Astrocyte (in vitro differentiated cells and primary cell): Measurements from ENCODE around the gene FAM241B. TPM values are rescaled to one million over a fixed set of nuclear protein-coding genes. Genes with fewer than 3 reads are reported as not detected.

Source experiments
- DNase-seq: peaks from one replicate; pipeline ENCODE4 v3.0.0-alpha.2; 2010; ENCODE audit warnings: low read depth
- FAIRE-seq: peaks from 2 replicates; lab custom pipeline; 2011; peaks lifted over from hg19 to GRCh38; lab: Jason Lieb, UNC
- H2AFZ ChIP-seq: 2 replicates; pipeline ENCODE4 v1.6.0; 2012; ENCODE audit warnings: low read depth, low read length, inconsistent platforms
- H3K27ac ChIP-seq: 2 replicates; pipeline ENCODE4 v1.5.1; 2011; ENCODE audit warnings: low read depth, low read length, inconsistent platforms
- H3K27me3 ChIP-seq: 2 replicates; pipeline ENCODE4 v1.6.0; 2011; ENCODE audit warnings: low read length, inconsistent platforms; ENCODE audit not compliant: insufficient read depth
- H3K36me3 ChIP-seq: 2 replicates; pipeline ENCODE4 v1.5.1; 2011; ENCODE audit warnings: low read length, inconsistent platforms; ENCODE audit not compliant: insufficient read depth
- H3K4me1 ChIP-seq: 2 replicates; pipeline ENCODE4 v1.5.1; 2011; ENCODE audit warnings: low read length, inconsistent platforms; ENCODE audit not compliant: insufficient read depth
- H3K4me2 ChIP-seq: 2 replicates; pipeline ENCODE4 v1.6.0; 2012; ENCODE audit warnings: low read length, inconsistent platforms
- H3K4me3 ChIP-seq: 2 replicates; pipeline ENCODE4 v1.5.1; 2011; ENCODE audit warnings: low read depth, mild to moderate bottlenecking, low read length, inconsistent platforms; ENCODE audit not compliant: insufficient read depth
- H3K79me2 ChIP-seq: 2 replicates; pipeline ENCODE4 v1.6.0; 2012; ENCODE audit warnings: mild to moderate bottlenecking, low read length, inconsistent platforms; ENCODE audit not compliant: insufficient read depth
- H3K9ac ChIP-seq: 2 replicates; pipeline ENCODE4 v1.6.0; 2012; ENCODE audit warnings: mild to moderate bottlenecking, low read length, inconsistent platforms
- H3K9me3 ChIP-seq: 2 replicates; pipeline ENCODE4 v1.5.1; 2012; ENCODE audit warnings: low read depth, mild to moderate bottlenecking, low read length, inconsistent platforms; ENCODE audit not compliant: insufficient read depth
- H4K20me1 ChIP-seq: 2 replicates; pipeline ENCODE4 v1.6.0; 2012; ENCODE audit warnings: low read length, inconsistent platforms; ENCODE audit not compliant: insufficient read depth
- H3K27ac Mint-ChIP-seq: one replicate; pipeline ENCODE4 v1.8.0; 2021; ENCODE audit warnings: mild to moderate bottlenecking, mixed read lengths; ENCODE audit not compliant: unreplicated experiment
- H3K27me3 Mint-ChIP-seq: one replicate; pipeline ENCODE4 v1.8.0; 2021; ENCODE audit warnings: low read depth, mixed read lengths; ENCODE audit not compliant: unreplicated experiment
- H3K36me3 Mint-ChIP-seq: one replicate; pipeline ENCODE4 v1.8.0; 2021; ENCODE audit warnings: low read depth, mixed read lengths; ENCODE audit not compliant: unreplicated experiment
- H3K4me1 Mint-ChIP-seq: one replicate; pipeline ENCODE4 v1.8.0; 2021; ENCODE audit warnings: low read depth, mixed read lengths; ENCODE audit not compliant: unreplicated experiment
- H3K4me3 Mint-ChIP-seq: one replicate; pipeline ENCODE4 v1.8.0; 2021; ENCODE audit warnings: mild to moderate bottlenecking, moderate library complexity, mixed read lengths; ENCODE audit not compliant: unreplicated experiment
- H3K9me3 Mint-ChIP-seq: one replicate; pipeline ENCODE4 v1.8.0; 2021; ENCODE audit warnings: mild to moderate bottlenecking, mixed read lengths; ENCODE audit not compliant: unreplicated experiment
- EZH2 ChIP-seq: IDR thresholded peaks from 2 replicates; pipeline ENCODE4 v1.6.1; 2012; ENCODE audit warnings: mild to moderate bottlenecking, low read length, inconsistent platforms; ENCODE audit not compliant: insufficient read depth
- total RNA-seq: library from RNA; stranded (reverse); gene quantifications from 2 replicates; pipeline ENCODE4 v1.2.1, GENCODE V29; 2021
- TF ChIP-seq, protein P1 (sequence below): IDR thresholded peaks from 2 replicates; pipeline ENCODE4 v1.5.1; 2011; ENCODE audit warnings: low read depth, mild to moderate bottlenecking, inconsistent platforms, low read length, moderate library complexity; ENCODE audit not compliant: insufficient read depth

Gene FAM241B
- total RNA-seq, 1 donor from 2014 or later = 4.4 TPM

- TF ChIP-seq EZH2 = no peak
- TF ChIP-seq, protein P1, sequence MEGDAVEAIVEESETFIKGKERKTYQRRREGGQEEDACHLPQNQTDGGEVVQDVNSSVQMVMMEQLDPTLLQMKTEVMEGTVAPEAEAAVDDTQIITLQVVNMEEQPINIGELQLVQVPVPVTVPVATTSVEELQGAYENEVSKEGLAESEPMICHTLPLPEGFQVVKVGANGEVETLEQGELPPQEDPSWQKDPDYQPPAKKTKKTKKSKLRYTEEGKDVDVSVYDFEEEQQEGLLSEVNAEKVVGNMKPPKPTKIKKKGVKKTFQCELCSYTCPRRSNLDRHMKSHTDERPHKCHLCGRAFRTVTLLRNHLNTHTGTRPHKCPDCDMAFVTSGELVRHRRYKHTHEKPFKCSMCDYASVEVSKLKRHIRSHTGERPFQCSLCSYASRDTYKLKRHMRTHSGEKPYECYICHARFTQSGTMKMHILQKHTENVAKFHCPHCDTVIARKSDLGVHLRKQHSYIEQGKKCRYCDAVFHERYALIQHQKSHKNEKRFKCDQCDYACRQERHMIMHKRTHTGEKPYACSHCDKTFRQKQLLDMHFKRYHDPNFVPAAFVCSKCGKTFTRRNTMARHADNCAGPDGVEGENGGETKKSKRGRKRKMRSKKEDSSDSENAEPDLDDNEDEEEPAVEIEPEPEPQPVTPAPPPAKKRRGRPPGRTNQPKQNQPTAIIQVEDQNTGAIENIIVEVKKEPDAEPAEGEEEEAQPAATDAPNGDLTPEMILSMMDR = no peak
- no peak for FAIRE-seq
- no peak overlapping the region for H2AFZ ChIP-seq
Observed at GRCh38 chr10:69641261-69641980, 11.4 kb downstream of the FAM241B start.

GRCh38 chr10:69642747-69643146 is 12.7 kb downstream of the FAM241B start:
- H3K27ac Mint-ChIP-seq = no peak overlapping the region
- H3K27me3 Mint-ChIP-seq = peaks cover 39% of the 10 kb centered on the region
- H3K4me1 Mint-ChIP-seq = peaks cover 5% of the 10 kb centered on the region
- Histone ChIP-seq H3K4me1 (no peaks in the 10 kb centered on the region), H2AFZ (no peak overlapping the region), H4K20me1 (no peaks in the 10 kb centered on the region), H3K9me3 (no peaks in the 10 kb centered on the region), H3K9ac (no peak overlapping the region), H3K27me3 (peaks cover 32% of the 10 kb centered on the region), H3K4me3 (no peak overlapping the region), H3K4me2 (no peak overlapping the region), H3K79me2 (no peaks in the 10 kb centered on the region), H3K27ac (no peak overlapping the region), H3K36me3 (no peaks in the 10 kb centered on the region)
- FAIRE-seq = no peak
- TF ChIP-seq, protein P1 = no peak
- H3K9me3 Mint-ChIP-seq = no peaks in the 10 kb centered on the region
- H3K36me3 Mint-ChIP-seq = no peaks in the 10 kb centered on the region
- no peak overlapping the region for H3K4me3 Mint-ChIP-seq
- no peak for DNase-seq

More at GRCh38 chr10:69641261-69641980, 11.4 kb downstream of the FAM241B start:
- Histone ChIP-seq H3K9ac (no peak overlapping the region), H3K36me3 (no peaks in the 10 kb centered on the region), H3K27me3 (peaks cover 38% of the 10 kb centered on the region), H3K9me3 (no peaks in the 10 kb centered on the region), H3K79me2 (no peaks in the 10 kb centered on the region), H3K4me2 (no peak overlapping the region), H3K4me3 (no peak overlapping the region), H3K27ac (no peak overlapping the region), H3K4me1 (no peaks in the 10 kb centered on the region), H4K20me1 (no peaks in the 10 kb centered on the region)
- Mint-ChIP-seq H3K9me3 (no peaks in the 10 kb centered on the region), H3K36me3 (no peaks in the 10 kb centered on the region), H3K4me1 (peaks cover 5% of the 10 kb centered on the region), H3K27me3 (peaks cover 41% of the 10 kb centered on the region), H3K4me3 (no peak overlapping the region), H3K27ac (no peak overlapping the region)
- no peak for DNase-seq
